DMS 273 (cell line): Measurements from ENCODE around the gene TSSK6.

ENCODE experiments used
- DNase-seq: peaks from one replicate; lab custom pipeline; 2025; ENCODE audit not compliant: unreplicated experiment; lab: John Stamatoyannopoulos, UW

TSSK6 gene

DNA sequence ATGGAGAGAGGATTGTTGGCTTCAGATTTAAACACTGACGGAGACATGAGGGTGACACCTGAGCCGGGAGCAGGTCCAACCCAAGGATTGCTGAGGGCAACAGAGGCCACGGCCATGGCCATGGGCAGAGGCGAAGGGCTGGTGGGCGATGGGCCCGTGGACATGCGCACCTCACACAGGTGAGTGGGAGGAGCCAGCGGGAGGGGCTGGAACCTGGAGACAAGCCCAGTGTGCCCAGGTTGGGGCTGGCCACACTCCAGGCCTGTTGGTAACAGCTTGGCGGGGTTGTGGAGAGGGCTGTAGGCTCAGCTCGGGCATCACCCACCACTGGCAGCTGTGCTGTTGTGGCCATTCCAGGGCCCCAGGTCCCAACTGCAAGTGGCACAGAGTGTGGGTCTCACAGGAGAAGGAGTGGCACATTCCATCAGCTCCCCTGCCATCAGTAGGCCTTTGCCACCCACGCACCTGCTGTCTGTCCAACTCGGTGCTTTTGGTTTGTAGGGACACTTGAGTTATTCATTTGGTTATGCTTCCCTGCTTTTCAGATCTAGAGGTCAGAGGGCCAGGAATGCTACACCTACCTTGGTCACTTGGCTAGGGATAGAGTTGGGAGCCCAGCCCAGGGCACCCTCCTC lies 49.8 kb downstream of the TSSK6 start:
- no peak for DNase-seq

DNA sequence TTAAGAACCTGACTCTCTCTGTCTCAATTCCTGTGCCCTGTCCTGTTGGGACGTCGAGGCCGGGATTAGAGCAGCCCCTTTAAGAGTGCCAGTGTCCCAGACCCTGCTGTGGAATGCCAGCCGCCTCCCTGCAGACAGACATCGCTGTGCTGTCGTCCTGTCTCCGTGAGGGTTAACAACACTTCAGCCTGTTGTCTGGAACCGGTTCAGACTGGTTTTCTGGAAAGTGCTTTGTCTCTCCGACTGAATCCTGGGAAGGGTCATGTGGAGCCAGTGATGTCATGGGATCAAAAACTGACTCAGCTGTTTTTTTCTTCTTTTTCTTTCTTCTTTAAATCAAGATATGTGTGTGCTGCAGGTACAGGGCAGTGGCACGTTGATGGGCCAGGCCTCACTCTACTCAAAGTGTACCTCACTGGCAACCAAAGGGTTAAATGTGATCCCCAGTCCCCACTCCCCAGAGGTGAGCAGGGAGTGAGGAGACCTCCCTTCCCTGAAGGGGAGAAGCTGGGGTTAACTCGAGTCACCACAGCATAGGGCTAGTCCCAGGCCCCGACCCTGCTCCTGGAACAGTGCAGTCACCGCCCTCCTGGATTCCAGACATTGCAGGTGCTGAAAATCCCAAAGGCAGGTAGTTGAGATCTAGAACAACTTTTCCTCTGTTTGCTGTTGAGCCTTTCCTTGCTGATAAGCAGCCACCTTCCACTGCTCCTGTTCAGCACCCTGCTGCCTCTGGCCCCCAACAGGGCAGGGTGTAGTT lies 50.8 kb downstream of the TSSK6 start:
- no peak for DNase-seq
